PC-3 (cell line): Measurements from ENCODE around the gene RNF34. TPM values are rescaled to one million over a fixed set of nuclear protein-coding genes. Genes with fewer than 3 reads are reported as not detected.

Source experiments
- ATAC-seq: fragments of 200-7000 bp; cut with Tn5 transposase; 2 replicates; pipeline ENCODE4 v1.9.1; 2020; ENCODE audit warnings: mild to moderate bottlenecking, moderate library complexity
- BruUV-seq: library from RNA; stranded (reverse); fragments of 400-500 nt; replicated peaks from 2 replicates; lab custom pipeline; 2021; lab: Mats Ljungman, UMichigan
- CTCF ChIA-PET: fragments of 300-600 bp; sonication (Branson Sonifier 250); formaldehyde crosslinking; loops from one replicate; lab custom pipeline; 2022; ENCODE audit warnings: antibody characterized with exemption; lab: Charles Lee
- POLR2A ChIA-PET: fragments of 300-600 bp; sonication (Branson Sonifier 250); formaldehyde crosslinking; loops from one replicate; lab custom pipeline; 2022; ENCODE audit warnings: antibody characterized with exemption; ENCODE audit not compliant: unreplicated experiment; lab: Charles Lee
- DNase-seq: peaks from one replicate; pipeline ENCODE4 v3.0.0-alpha.2; 2015
- H2AFZ ChIP-seq: fragments of 300-600 bp; sonication (generic); 2 replicates; pipeline ENCODE4 v1.6.0; 2016; ENCODE audit warnings: antibody characterized with exemption, low read length
- H3F3A ChIP-seq: fragments of 300-600 bp; sonication (generic); one replicate; pipeline ENCODE4 v1.6.0; 2017; ENCODE audit warnings: antibody characterized with exemption, low read length, control low read depth, mild to moderate bottlenecking; ENCODE audit not compliant: unreplicated experiment
- H3K27ac ChIP-seq: fragments of 300-600 bp; sonication (generic); 2 replicates; pipeline ENCODE4 v1.5.1; 2016; ENCODE audit warnings: mild to moderate bottlenecking, low read length
- H3K27me3 ChIP-seq: fragments of 300-600 bp; sonication (generic); 2 replicates; pipeline ENCODE4 v1.6.1; 2016; ENCODE audit warnings: low read length, mixed read lengths
- H3K36me3 ChIP-seq: fragments of 300-600 bp; sonication (generic); 2 replicates; pipeline ENCODE4 v1.6.1; 2016; ENCODE audit warnings: low read depth, mixed run types, low read length, mixed read lengths
- H3K4me1 ChIP-seq: fragments of 300-600 bp; sonication (generic); 2 replicates; pipeline ENCODE4 v1.5.1; 2016; ENCODE audit warnings: low read length; ENCODE audit not compliant: insufficient read depth
- H3K4me2 ChIP-seq: fragments of 300-600 bp; sonication (generic); 2 replicates; pipeline ENCODE4 v1.6.0; 2016; ENCODE audit warnings: low read length
- H3K4me3 ChIP-seq: fragments of 300-600 bp; sonication (generic); 2 replicates; pipeline ENCODE4 v1.5.1; 2016; ENCODE audit warnings: mild to moderate bottlenecking, low read length, mixed read lengths
- H3K79me2 ChIP-seq: fragments of 300-600 bp; sonication (generic); 2 replicates; pipeline ENCODE4 v1.6.1; 2017; ENCODE audit warnings: low read length, mixed read lengths
- H3K9ac ChIP-seq: fragments of 300-600 bp; sonication (generic); 2 replicates; pipeline ENCODE4 v1.6.0; 2016; ENCODE audit warnings: mild to moderate bottlenecking, low read length
- H3K9me2 ChIP-seq: fragments of 300-600 bp; sonication (generic); replicated peaks from 2 replicates; pipeline ENCODE4 v1.6.1; 2016; ENCODE audit warnings: mixed run types, low read length, mixed read lengths
- H3K9me3 ChIP-seq: fragments of 300-600 bp; sonication (generic); 2 replicates; pipeline ENCODE4 v1.6.1; 2016; ENCODE audit warnings: low read length, mixed read lengths
- H4K20me1 ChIP-seq: fragments of 300-600 bp; sonication (generic); 2 replicates; pipeline ENCODE4 v1.6.1; 2016; ENCODE audit warnings: low read length, mixed read lengths
- CTCF ChIP-seq: fragments of 300-600 bp; sonication (generic); conservative IDR thresholded peaks from 2 replicates; pipeline ENCODE4 v1.5.1; 2017; ENCODE audit warnings: antibody characterized with exemption, low read depth, mild to moderate bottlenecking, low read length
- EZH2 ChIP-seq: fragments of 300-600 bp; sonication (generic); IDR thresholded peaks from one replicate; pipeline ENCODE4 v1.6.1; 2017; ENCODE audit warnings: antibody characterized with exemption, mild to moderate bottlenecking, low read length; ENCODE audit not compliant: unreplicated experiment
- EZH2phosphoT487 ChIP-seq: fragments of 300-600 bp; sonication (generic); IDR thresholded peaks from 2 replicates; pipeline ENCODE4 v1.6.1; 2018; ENCODE audit warnings: mild to moderate bottlenecking, antibody characterized with exemption, low read length, borderline replicate concordance
- intact Hi-C: fragments of 100-400 bp; cut with micrococcal nuclease; formaldehyde crosslinking; loops from 2 replicates; pipeline ENCODE4 v1.9.0; 2023
- total RNA-seq: library from RNA; depleted of rRNA; stranded (reverse); fragments of >200 nt; gene quantifications from 2 replicates; pipeline ENCODE4 v1.2.3, GENCODE V29; 2014

The RNF34 gene
- total RNA-seq, 1 experiment from 2014 or later = 88.2 TPM

DNA sequence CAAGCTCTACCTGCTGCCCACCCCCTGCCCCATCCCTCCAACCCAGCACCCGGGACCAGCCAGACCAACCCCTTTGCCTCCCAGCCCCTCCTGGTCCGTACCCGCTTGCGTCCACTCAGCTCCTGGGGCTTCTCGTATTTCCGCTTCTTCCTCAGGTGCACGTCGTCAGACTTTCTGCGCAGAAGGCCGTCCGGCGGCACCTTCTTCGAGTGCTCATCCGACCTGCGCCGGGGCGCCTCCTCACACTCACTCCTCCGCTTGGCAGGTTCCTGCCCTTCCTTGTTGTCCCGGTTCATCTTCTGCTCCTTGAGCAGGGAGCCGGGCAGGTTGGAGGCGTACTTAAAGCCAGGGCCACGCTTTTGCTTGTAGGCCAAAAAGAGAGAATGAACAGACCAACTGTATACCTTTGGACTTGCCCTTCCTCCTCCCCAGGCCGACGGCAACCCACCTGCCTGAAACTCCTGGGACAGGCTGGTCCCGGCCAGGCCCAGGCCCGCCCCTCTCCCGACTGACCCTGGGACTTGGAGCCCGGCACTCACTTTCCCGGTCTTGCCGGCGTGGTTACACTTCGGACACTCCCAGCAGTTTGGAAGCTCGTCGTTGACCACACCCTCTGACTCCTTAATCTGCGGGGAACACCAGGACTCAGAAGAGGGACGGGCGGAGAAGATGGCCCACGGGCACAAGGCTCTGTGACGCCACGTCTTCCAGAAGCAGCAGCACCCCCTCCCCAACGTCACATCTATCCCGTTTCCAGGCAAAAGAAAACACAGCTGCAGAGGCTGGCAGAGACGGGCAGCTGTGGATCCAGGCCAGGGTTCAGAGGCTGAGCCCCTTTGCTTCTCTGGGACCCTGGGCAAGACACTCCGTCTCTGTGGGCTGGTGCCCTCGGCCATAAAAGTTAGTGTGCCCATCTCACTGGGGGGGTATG lies 44.3 kb downstream of the RNF34 start:
- no peaks in the 10 kb centered on the region for H3K9me2 ChIP-seq
- H3K9me3 ChIP-seq = no peaks in the 10 kb centered on the region
- H3K9ac ChIP-seq = no peak overlapping the region
- no TSS peak for BruUV-seq
- H3K4me3 ChIP-seq = no peak overlapping the region
- no peak overlapping the region for H2AFZ ChIP-seq
- no peaks in the 10 kb centered on the region for H3F3A ChIP-seq
- no peak overlapping the region for H3K4me2 ChIP-seq
- TF ChIP-seq EZH2 (no peak), CTCF (no peak), EZH2phosphoT487 (no peak)
- POLR2A ChIA-PET = interaction anchor here (0.6 kb wide), 1 partner anchor 112 kb away, joined by 3 read pairs; no protein-coding TSS in a partner anchor
- intact Hi-C loops = loop anchor here (1.0 to 5.0 kb wide), 2 partner anchors 92 to 110 kb away; partner anchors contain the start of gene ANAPC5
- 0 out of 2 replicates have a peak, but pooled peaks cover 7% of the 10 kb centered on the region for H3K79me2 ChIP-seq
- CTCF ChIA-PET = interaction anchor here (0.5 to 1.9 kb wide), 2 partner anchors 109 to 224 kb away, joined by 3 to 6 read pairs; no protein-coding TSS in a partner anchor
- ATAC-seq = no peak
- no peak for DNase-seq
- peaks cover 27% of the 10 kb centered on the region for H3K36me3 ChIP-seq
- no peak overlapping the region for H3K27ac ChIP-seq
- H3K27me3 ChIP-seq = no peaks in the 10 kb centered on the region
- no peaks in the 10 kb centered on the region for H3K4me1 ChIP-seq
- no peaks in the 10 kb centered on the region for H4K20me1 ChIP-seq

GRCh38 chr12:121444842-121445202 lies 44.9 kb downstream of the RNF34 start:
- no TSS peak for BruUV-seq
- DNase-seq (no peak), ATAC-seq (no peak)
- Histone ChIP-seq H3K4me1 (no peaks in the 10 kb centered on the region), H3F3A (no peaks in the 10 kb centered on the region), H3K9me2 (no peaks in the 10 kb centered on the region), H3K9ac (no peak overlapping the region), H3K4me2 (no peak overlapping the region), H3K27me3 (no peaks in the 10 kb centered on the region), H3K36me3 (peaks cover 22% of the 10 kb centered on the region), H3K79me2 (0 out of 2 replicates have a peak, but pooled peaks cover 7% of the 10 kb centered on the region), H2AFZ (no peak overlapping the region), H4K20me1 (no peaks in the 10 kb centered on the region), H3K4me3 (no peak overlapping the region), H3K9me3 (no peaks in the 10 kb centered on the region), H3K27ac (no peak overlapping the region)
- TF ChIP-seq EZH2 = no peak
- ChIA-PET CTCF (no interaction called here), POLR2A (no interaction called here)
- intact Hi-C loops = loop anchor here (5.0 kb wide), 1 partner anchor 93 kb away; the partner anchor contains the start of gene ANAPC5

GRCh38 chr12:121446750-121447149 lies 46.8 kb downstream of the RNF34 start:
- Histone ChIP-seq H3K4me2 (no peak overlapping the region), H3K27ac (no peak overlapping the region), H4K20me1 (no peaks in the 10 kb centered on the region), H3K9me3 (no peaks in the 10 kb centered on the region), H3K9me2 (no peaks in the 10 kb centered on the region), H3K4me1 (no peaks in the 10 kb centered on the region), H3F3A (no peaks in the 10 kb centered on the region), H3K79me2 (0 out of 2 replicates have a peak, but pooled peaks cover 7% of the 10 kb centered on the region), H2AFZ (no peak overlapping the region), H3K27me3 (no peaks in the 10 kb centered on the region), H3K9ac (no peak overlapping the region), H3K36me3 (peaks cover 7% of the 10 kb centered on the region; the same call in 1 of the 2 replicates), H3K4me3 (no peak overlapping the region)
- ChIA-PET CTCF (no interaction called here), POLR2A (no interaction called here)
- no peak for ATAC-seq
- intact Hi-C loops = no loop called here
- no TSS peak for BruUV-seq
- no peak for TF ChIP-seq EZH2phosphoT487
- TF ChIP-seq EZH2 = no peak
- TF ChIP-seq CTCF = no peak
- DNase-seq = no peak
